Omental fat pad (tissue), 4 donors: ENCODE data around the gene LRIG2. TPM values are rescaled to one million over a fixed set of nuclear protein-coding genes. Genes with fewer than 3 reads are reported as not detected.
A peak's percentile ranks its signal among the peaks of the same experiment; 100 is the strongest.
"Not testable (repeated sequence)": the region's sequence is repeated elsewhere in the genome, so short reads cannot be mapped to it uniquely, and the experiment has no call there.

Experiments used
- ATAC-seq: fragments of 150-250 bp; one replicate; pipeline ENCODE4 v1.9.1; 2016; ENCODE audit warnings: mild to moderate bottlenecking, moderate library complexity; ENCODE audit not compliant: low FRiP score
- DNase-seq: peaks from one replicate; pipeline ENCODE4 v3.0.0-alpha.2; 2019; ENCODE audit warnings: low spot score
- CTCF ChIP-seq, 3 donors: fragments of 450-650 bp; IDR thresholded peaks; one replicate each; pipeline ENCODE4 v1.5.1; 2016 to 2017; ENCODE audit warnings: antibody characterized with exemption in 3 of 3, mild to moderate bottlenecking in 3 of 3, moderate library complexity in 2 of 3
- total RNA-seq, 4 donors: library from RNA; depleted of rRNA; stranded (reverse); fragments of >200 nt; gene quantifications; one replicate each; pipeline ENCODE4 v1.1.0, GENCODE V29; 2016

LRIG2 gene
- total RNA-seq, 4 donors from 2014 or later, result 11.9 to 24.6 (median 16.1) TPM

GRCh38 chr1:113072141-113072756 lies 749 bp upstream of the LRIG2 start:
- DNase-seq (no peak), ATAC-seq (no peak)
- no peak for TF ChIP-seq CTCF (IDR thresholded peaks at IDR 0.05)

DNA sequence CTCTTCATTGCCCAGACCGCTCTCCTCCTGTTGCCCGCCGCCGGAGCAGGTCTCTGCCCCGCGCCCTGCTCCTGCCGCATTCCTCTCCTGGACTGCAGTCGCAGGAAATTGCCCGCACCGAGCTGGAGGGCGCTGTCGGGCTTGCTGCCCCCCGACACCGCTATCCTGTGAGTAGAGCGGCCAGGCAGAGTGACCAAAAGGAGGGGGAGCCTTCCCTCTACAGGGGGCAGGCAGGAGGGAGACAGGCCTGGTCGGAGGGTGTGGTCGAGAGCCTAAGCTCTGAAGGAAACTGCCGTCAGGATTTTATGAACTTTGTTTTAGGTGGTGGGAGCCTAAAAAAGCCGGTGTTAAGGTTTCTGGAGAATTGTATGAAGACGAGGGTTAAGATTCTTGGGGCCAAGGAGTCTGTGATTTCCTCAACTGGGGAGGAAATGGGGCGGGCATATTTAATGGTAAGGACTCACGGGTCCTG lies 517 bp downstream of the LRIG2 start:
- DNase-seq (no peak), ATAC-seq (peak; percentile 79)
- no peak for TF ChIP-seq CTCF (IDR thresholded peaks at IDR 0.05)

DNA sequence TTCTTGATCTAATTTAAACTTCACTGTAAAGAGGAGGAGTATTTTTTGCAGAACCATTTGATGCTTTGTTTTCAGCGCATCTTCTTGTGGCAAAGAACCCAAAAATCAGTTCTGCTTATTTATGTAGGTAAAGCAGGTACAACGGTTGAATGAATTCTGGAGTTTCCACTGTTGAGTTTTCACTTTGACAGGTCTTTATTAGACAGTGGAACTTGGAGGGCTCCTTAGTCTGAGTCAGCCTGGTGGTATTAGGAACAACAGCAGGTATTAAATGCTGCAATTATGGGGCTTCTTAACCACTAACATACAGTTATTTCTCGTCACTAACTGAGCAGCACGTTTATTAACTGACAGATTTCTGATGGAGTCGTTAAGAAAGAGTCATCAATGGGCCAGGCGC lies 1.2 kb downstream of the LRIG2 start:
- ATAC-seq, result no peak
- TF ChIP-seq CTCF (IDR thresholded peaks at IDR 0.05), result no peak
- no peak for DNase-seq

DNA sequence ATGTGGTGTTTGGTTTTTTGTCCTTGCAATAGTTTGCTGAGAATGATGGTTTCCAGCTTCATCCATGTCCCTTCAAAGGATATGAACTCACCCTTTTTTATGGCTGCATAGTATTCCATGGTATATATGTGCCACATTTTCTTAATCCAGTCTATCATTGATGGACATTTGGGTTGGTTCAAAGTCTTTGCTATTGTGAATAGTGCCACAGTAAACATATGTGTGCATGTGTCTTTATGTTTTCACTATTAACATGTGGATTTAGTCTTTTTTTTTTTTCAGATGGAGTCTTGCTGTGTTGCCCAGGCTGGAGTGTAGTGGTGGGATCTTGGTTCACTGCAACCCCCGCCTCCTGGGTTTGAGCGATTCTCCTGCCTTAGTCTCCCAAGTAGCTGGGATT lies 5.0 kb downstream of the LRIG2 start:
- ATAC-seq, DNase-seq: not testable (repeated sequence)

DNA sequence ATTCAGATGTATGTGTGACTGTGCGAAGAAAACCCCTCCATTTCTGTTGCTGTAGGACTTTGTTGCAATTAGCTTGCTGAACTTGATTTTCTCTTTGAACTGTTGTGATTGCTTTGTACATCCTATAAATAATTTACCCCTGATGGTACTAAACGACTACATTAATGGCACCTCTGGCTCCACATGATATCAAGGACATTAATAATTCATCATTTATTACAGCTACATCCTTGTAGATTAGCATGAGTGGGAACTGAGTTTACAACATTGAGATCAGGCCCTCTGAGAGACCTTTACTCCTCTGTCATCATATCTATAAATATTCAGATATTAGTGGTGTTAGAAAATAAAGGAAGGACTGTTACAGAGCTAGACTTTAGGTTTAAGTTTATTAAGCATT lies 13.5 kb downstream of the LRIG2 start:
- TF ChIP-seq CTCF (IDR thresholded peaks at IDR 0.05), result no peak
- ATAC-seq (no peak), DNase-seq (no peak)

DNA sequence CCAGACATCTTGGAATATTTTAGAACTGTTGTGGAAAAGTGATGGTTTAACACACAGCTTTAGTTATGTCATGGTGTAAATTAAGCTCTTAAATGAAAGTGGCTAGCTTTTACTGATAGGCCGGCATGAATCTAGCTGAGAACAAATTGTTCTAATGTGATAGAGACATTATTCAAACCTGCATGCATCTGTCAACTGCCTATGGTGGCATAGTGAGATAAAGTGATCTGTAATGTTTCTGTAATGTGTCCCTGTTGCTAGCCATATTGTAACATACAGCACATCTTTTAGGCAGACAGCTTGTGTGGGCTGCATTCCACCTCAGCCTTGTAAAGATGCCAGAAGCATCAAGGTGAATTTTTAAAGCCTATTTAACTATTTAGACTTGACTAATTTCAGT lies 16.0 kb downstream of the LRIG2 start:
- no peak for TF ChIP-seq CTCF (IDR thresholded peaks at IDR 0.05)
- no peak for ATAC-seq

GRCh38 chr1:113090051-113090450 lies 17.1 kb downstream of the LRIG2 start:
- ATAC-seq (no peak), DNase-seq (no peak)
- no peak for TF ChIP-seq CTCF (IDR thresholded peaks at IDR 0.05)

More for the DNA sequence above, 16.0 kb downstream of the LRIG2 start:
- no peak for DNase-seq
